ENCODE results near the gene IRF2BP1.
A peak's percentile ranks its signal among the peaks of the same experiment; 100 is the strongest.

Gene IRF2BP1

GRCh38 chr19:45885556-45886426 lies at the start of gene IRF2BP1:
IRF2BP1 (minus strand) TSS chr19:45886141; CDS start chr19:45885774, 367 bp downstream.
- DNase-seq (ENCODE audit: extremely low spot score, insufficient read length, low read depth) (peak; percentile 70), FAIRE-seq (peak; percentile 41)

- FAIRE-seq: no peak
Observed at GRCh38 chr19:45935267-45935666, 49.3 kb upstream of the IRF2BP1 start.

GRCh38 chr19:45934551-45935230 lies 48.8 kb upstream of the IRF2BP1 start:
- DNase-seq (ENCODE audit: extremely low spot score, insufficient read length, low read depth): no peak
- no peak for FAIRE-seq

More at GRCh38 chr19:45935267-45935666, 49.3 kb upstream of the IRF2BP1 start:
- DNase-seq (ENCODE audit: extremely low spot score, insufficient read length, low read depth): no peak

- FAIRE-seq: no peak
Observed at GRCh38 chr19:45933759-45934158, 47.8 kb upstream of the IRF2BP1 start.

GRCh38 chr19:45931055-45931454 lies 45.1 kb upstream of the IRF2BP1 start:
- FAIRE-seq: no peak
- no peak for DNase-seq (ENCODE audit: extremely low spot score, insufficient read length, low read depth)

More at GRCh38 chr19:45933759-45934158, 47.8 kb upstream of the IRF2BP1 start:
- DNase-seq (ENCODE audit: extremely low spot score, insufficient read length, low read depth): no peak

GRCh38 chr19:45929247-45929646 lies 43.3 kb upstream of the IRF2BP1 start:
- DNase-seq (ENCODE audit: extremely low spot score, insufficient read length, low read depth) (no peak), FAIRE-seq (no peak)

GRCh38 chr19:45927565-45928261 lies 41.8 kb upstream of the IRF2BP1 start:
- peak; percentile 94 for DNase-seq (ENCODE audit: extremely low spot score, insufficient read length, low read depth)
- FAIRE-seq: peak; percentile 98

- FAIRE-seq: no peak
- no peak for DNase-seq (ENCODE audit: extremely low spot score, insufficient read length, low read depth)
Observed at GRCh38 chr19:45924891-45925447, 39.0 kb upstream of the IRF2BP1 start.

- DNase-seq (ENCODE audit: extremely low spot score, insufficient read length, low read depth) (no peak), FAIRE-seq (no peak)
Observed at GRCh38 chr19:45922281-45922680, 36.3 kb upstream of the IRF2BP1 start.

- no peak for DNase-seq (ENCODE audit: extremely low spot score, insufficient read length, low read depth)
Observed at GRCh38 chr19:45920458-45920857, 34.5 kb upstream of the IRF2BP1 start.

GRCh38 chr19:45919678-45920077 lies 33.7 kb upstream of the IRF2BP1 start:
- DNase-seq (ENCODE audit: extremely low spot score, insufficient read length, low read depth) (no peak), FAIRE-seq (no peak)

More at GRCh38 chr19:45920458-45920857, 34.5 kb upstream of the IRF2BP1 start:
- no peak for FAIRE-seq

- no peak for FAIRE-seq
- DNase-seq (ENCODE audit: extremely low spot score, insufficient read length, low read depth): no peak
Observed at GRCh38 chr19:45918721-45919120, 32.8 kb upstream of the IRF2BP1 start.

- DNase-seq (ENCODE audit: extremely low spot score, insufficient read length, low read depth): no peak
- no peak for FAIRE-seq
Observed at GRCh38 chr19:45917421-45918091, 31.6 kb upstream of the IRF2BP1 start.

- DNase-seq (ENCODE audit: extremely low spot score, insufficient read length, low read depth): no peak
- no peak for FAIRE-seq
Observed at GRCh38 chr19:45913874-45914830, 28.2 kb upstream of the IRF2BP1 start, which contains the start of gene NANOS2. NANOS2 (minus strand) TSS chr19:45914778; CDS start chr19:45914693, 85 bp downstream.

- FAIRE-seq (no peak), DNase-seq (ENCODE audit: extremely low spot score, insufficient read length, low read depth) (no peak)
Observed at GRCh38 chr19:45911291-45911690, 25.4 kb upstream of the IRF2BP1 start.

- DNase-seq (ENCODE audit: extremely low spot score, insufficient read length, low read depth): no peak
- FAIRE-seq: no peak
Observed at GRCh38 chr19:45908956-45909355, 23.0 kb upstream of the IRF2BP1 start.

- DNase-seq (ENCODE audit: extremely low spot score, insufficient read length, low read depth): no peak
- FAIRE-seq: no peak
Observed at GRCh38 chr19:45906221-45906620, 20.3 kb upstream of the IRF2BP1 start.

- DNase-seq (ENCODE audit: extremely low spot score, insufficient read length, low read depth) (no peak), FAIRE-seq (no peak)
Observed at GRCh38 chr19:45905011-45905410, 19.1 kb upstream of the IRF2BP1 start.

Data from GM18507 (cell line).